GM12875 (cell line): ENCODE measurements around the gene KIAA0753.

Experiments
- H3K4me3 ChIP-seq: one replicate; pipeline ENCODE4 v1.5.1; 2011; ENCODE audit warnings: low read depth, low read length, control low read depth
- CTCF ChIP-seq: IDR thresholded peaks from 2 replicates; pipeline ENCODE4 v1.5.1; 2011; ENCODE audit warnings: low read depth, mild to moderate bottlenecking, control low read depth, inconsistent platforms, low read length, moderate library complexity, borderline replicate concordance; ENCODE audit not compliant: insufficient read depth

Gene KIAA0753

DNA sequence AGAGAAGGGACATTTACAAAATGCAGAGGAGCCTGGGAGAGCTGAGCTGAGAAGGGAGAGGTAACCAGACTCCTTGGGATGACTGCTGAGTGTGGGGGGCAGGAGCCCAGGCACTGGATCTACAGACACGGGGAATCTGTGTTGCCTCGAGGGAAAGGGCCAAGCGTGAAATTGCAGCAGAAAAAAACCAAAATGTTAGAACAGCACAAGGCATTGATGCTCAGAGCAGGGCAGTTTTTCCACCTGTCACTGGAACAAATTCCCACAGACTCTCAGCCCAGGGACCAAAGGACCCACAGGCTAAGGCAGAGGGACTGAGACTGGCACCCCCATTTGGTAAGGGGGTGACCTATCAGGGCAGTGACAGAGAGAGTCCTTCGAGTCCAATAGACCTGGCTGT, 86.2 kb downstream of the KIAA0753 start:
- no peak overlapping the region for H3K4me3 ChIP-seq

GRCh38 chr17:6551869-6552531, 88.5 kb downstream of the KIAA0753 start:
- TF ChIP-seq CTCF = no peak

More for the DNA sequence above, 86.2 kb downstream of the KIAA0753 start:
- no peak for TF ChIP-seq CTCF

GRCh38 chr17:6551356-6551755, 89.2 kb downstream of the KIAA0753 start:
- TF ChIP-seq CTCF = no peak
- no peak overlapping the region for H3K4me3 ChIP-seq

More at GRCh38 chr17:6551869-6552531, 88.5 kb downstream of the KIAA0753 start:
- H3K4me3 ChIP-seq = no peak overlapping the region

DNA sequence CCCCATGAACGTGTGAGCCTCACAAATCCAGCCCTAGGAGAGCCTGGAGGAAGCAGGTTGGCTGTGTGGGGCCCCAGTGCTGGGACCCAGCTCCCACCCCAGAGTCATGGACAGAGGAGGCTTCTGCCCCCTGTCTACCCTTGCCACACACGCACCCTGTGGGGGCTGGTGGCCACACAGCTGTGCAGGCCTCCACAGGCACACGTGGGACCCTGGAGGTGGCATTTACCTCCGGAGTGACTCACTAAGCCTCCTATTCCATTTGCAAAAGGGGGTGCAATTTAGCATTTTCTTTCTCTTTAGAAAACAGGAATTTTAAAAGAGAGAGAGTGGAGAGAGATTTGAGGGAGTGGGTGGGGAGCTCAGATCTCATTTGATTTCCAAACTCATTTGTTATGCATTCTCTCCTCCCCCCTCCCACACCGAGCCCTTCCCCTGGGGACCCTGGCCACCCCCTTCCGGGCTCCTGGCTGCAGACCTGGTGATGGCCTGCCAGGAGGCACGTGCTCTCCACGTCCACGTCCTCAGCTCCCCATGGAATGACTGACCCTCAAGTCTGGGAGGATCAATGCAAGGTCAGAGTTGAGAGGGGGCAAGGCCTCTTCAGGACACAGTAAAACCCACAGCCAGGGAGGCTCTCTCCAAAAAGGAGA, 91.0 kb downstream of the KIAA0753 start:
- H3K4me3 ChIP-seq = no peak overlapping the region
- no peak for TF ChIP-seq CTCF

DNA sequence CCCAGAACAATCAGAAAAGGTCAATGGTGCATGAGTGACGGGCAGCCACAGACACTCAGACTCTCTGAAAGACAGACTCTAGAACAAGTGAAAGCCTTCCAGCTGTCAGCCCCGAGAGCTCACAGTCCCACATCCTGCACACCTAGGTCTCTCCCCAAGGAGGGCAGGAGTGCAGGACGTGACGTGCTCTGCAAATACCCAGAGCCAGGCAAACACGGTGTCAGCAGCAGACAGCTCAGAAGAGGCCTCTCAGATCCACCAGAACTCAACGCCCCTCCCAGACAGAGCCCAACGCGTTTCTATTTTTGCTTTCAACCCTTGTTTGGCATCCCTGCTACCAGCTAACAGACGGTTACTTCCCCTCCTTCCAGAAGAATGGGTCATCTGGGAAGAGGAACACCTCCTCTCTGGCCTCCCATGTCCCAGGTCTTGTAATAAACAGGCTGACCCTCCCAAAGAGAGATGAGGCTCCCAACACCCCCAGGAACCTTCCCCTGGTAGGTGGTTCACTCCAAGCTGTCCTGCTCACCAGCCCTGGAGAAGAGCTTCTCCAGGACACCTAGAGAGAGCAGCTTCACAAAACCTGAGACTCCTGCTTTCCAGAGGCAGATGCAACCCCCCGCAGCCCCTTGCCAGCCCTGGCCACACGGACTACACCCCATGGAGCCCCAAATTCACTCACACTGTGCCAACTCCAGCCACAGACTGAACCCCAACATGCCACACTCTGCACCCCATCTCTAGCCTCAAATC, 91.8 kb downstream of the KIAA0753 start:
- no peak overlapping the region for H3K4me3 ChIP-seq
- TF ChIP-seq CTCF = no peak

DNA sequence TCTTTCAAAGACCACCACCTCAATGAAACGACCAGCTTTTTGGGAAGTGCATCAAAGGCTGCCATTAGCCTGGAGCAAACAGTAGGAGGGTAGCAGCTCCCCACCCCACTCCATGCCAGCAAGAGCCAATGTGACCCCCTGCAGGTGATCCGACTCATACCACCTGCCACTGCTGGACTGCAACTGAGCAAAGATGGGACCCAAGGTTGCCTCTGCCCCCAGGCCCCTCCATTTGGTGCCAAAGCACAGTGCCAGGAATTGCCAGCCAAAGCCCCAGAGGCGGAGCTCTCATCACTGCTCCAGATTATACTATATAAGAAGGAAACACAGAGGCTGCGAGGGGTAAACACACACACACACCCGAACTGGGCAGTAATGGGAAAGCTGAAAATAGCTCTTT, 92.5 kb downstream of the KIAA0753 start:
- no peak overlapping the region for H3K4me3 ChIP-seq
- no peak for TF ChIP-seq CTCF

- H3K4me3 ChIP-seq = no peak overlapping the region
- TF ChIP-seq CTCF = no peak
These were observed 93.2 kb downstream of the KIAA0753 start for GRCh38 chr17:6547336-6547735.
